Measurements from ENCODE around the gene POLR2J. TPM values are rescaled to one million over a fixed set of nuclear protein-coding genes. Genes with fewer than 3 reads are reported as not detected.
"Not testable (repeated sequence)": the region's sequence is repeated elsewhere in the genome, so short reads cannot be mapped to it uniquely, and the experiment has no call there.

POLR2J gene
- total RNA-seq, 2 donors from 2014 or later: 10.7 to 22.9 TPM

DNA sequence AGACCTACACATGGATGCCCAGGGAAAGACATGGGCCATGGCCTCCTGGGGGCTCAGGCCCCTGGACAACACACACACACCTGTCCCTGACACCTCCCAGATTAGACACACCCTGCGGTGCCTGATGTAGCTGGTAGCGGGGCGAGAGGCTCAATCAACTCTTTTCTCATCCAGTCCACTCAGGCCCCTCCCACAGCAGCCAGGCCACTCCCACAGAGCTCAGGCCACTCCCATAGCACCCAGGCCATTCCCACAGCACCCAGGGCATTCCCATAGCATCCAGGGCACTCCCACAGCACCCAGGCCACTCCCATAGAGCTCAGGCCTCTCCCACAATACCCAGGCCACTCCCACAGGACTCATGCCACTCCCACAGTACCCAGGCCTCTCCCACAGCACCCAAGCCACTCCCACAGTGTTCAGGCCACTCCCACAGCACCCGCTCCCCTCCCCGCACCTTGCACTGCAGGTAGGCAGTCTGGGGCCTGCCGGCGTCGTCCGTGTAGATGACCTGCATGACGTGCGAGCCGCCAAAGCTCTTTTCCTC lies 11.9 kb upstream of the POLR2J start:
- H3K27ac ChIP-seq; H3K4me3 ChIP-seq; H3K9me3 ChIP-seq; ATAC-seq (ENCODE audit: insufficient number of reproducible peaks, low FRiP score, low read depth); H3K27me3 ChIP-seq (replicated peaks; ENCODE audit: insufficient read depth); H3K4me1 ChIP-seq (ENCODE audit: control insufficient read depth in 1 of 2, low read depth in 2 of 2); H3K36me3 ChIP-seq; DNase-seq (ENCODE audit: low spot score): not testable (repeated sequence)

DNA sequence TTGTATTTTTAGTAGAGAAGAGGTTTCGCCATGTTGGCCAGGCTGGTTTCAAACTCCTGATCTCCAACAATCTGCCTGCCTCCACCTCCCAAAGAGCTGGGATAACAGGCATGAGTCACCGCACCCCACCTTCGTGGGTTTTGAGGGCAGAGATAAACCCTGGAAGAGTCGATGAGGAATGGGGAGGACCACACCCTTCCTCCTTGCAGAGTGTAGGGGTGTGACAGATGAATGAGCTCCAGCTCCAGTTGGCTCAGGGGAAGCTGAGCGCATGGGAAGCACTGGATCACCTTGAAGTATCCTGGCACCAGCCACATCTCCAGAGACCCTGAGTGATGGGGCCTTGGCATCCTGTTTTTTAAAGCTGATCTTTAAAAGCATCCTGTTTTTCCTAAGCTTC lies 5.6 kb upstream of the POLR2J start:
- H3K36me3 ChIP-seq; ATAC-seq (ENCODE audit: insufficient number of reproducible peaks, low FRiP score, low read depth); H3K4me1 ChIP-seq (ENCODE audit: control insufficient read depth in 1 of 2, low read depth in 2 of 2); DNase-seq (ENCODE audit: low spot score); H3K9me3 ChIP-seq; H3K27me3 ChIP-seq (replicated peaks; ENCODE audit: insufficient read depth); H3K4me3 ChIP-seq; H3K27ac ChIP-seq: not testable (repeated sequence)

DNA sequence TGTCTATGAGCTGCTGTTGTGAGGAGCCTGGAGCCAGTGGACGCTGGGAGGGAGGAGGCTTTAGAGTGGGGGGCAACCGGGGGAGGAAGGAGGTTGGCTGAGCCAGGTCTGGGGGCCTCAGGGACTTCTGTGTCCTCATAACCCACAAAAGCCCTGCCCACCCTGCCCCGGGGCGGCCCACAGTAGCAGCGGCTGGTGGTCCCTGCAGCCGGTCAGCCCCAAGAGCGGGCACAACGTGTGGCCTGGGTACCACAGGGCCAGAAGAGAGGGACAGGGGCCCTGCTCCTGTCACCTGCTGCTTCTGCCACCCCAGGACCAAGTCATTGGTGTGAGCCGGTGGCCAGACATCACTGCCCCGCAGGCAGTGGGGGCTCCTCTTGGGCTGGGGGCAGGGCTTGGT lies 3.2 kb upstream of the POLR2J start:
- H3K4me3 ChIP-seq; H3K27ac ChIP-seq; H3K27me3 ChIP-seq (replicated peaks; ENCODE audit: insufficient read depth); ATAC-seq (ENCODE audit: insufficient number of reproducible peaks, low FRiP score, low read depth); H3K36me3 ChIP-seq; H3K9me3 ChIP-seq; H3K4me1 ChIP-seq (ENCODE audit: control insufficient read depth in 1 of 2, low read depth in 2 of 2); DNase-seq (ENCODE audit: low spot score): not testable (repeated sequence)

DNA sequence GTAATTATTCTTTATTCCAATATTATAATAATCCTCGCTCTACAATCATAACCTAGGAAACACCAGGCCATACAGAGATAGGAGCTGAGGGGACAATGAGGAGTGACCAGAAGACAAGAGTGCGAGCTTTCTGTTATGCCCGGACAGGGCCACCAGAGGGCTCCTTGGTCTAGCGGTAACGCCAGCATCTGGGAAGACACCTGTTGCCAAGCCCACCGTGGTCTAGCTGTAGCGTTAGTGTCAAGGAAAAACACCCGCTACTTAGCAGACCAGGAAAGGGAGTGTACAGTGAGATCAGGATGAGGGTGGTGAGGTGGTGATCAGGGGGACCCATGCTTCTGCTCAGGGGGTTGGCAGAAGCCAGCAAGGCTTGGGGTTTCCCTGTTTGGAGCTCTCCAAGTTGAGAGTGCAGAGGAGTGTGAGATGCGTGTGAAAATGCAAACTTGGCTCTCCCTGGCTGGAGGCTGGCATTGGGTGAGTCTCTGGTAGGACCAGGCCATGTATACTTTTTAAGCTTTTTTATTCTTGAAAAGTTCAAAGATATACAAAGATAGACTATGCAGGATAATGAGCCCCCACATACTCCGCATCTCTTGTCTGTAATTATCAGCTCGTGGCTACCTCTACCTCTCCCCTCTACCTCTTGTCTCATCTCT lies 1.4 kb upstream of the POLR2J start:
- H3K4me3 ChIP-seq; H3K36me3 ChIP-seq; H3K4me1 ChIP-seq (ENCODE audit: control insufficient read depth in 1 of 2, low read depth in 2 of 2); ATAC-seq (ENCODE audit: insufficient number of reproducible peaks, low FRiP score, low read depth); H3K27me3 ChIP-seq (replicated peaks; ENCODE audit: insufficient read depth); H3K27ac ChIP-seq; H3K9me3 ChIP-seq: not testable (repeated sequence)
- peak; percentile 1 for DNase-seq (ENCODE audit: low spot score)

DNA sequence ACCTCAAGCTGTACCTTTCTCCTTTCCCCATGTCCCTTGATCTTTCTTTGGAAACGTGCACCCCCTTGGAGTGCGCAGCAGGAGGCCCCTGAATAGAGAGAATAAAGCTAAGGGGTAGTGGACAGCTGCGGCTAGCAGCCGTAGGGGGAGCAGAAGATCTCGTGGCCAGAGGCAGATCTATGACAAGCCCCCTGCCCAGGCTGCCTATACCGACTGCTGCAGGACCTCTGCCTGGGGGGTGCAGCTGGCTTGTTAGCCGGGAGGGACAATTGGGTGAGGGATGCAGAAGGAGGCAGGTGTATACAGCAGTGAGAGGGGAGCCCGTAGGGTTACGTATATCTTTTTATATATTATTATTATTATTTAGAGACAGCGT lies 475 bp upstream of the POLR2J start:
- H3K36me3 ChIP-seq; H3K4me3 ChIP-seq; H3K27me3 ChIP-seq (replicated peaks; ENCODE audit: insufficient read depth); H3K9me3 ChIP-seq; H3K4me1 ChIP-seq (ENCODE audit: control insufficient read depth in 1 of 2, low read depth in 2 of 2); ATAC-seq (ENCODE audit: insufficient number of reproducible peaks, low FRiP score, low read depth); H3K27ac ChIP-seq; DNase-seq (ENCODE audit: low spot score): not testable (repeated sequence)

DNA sequence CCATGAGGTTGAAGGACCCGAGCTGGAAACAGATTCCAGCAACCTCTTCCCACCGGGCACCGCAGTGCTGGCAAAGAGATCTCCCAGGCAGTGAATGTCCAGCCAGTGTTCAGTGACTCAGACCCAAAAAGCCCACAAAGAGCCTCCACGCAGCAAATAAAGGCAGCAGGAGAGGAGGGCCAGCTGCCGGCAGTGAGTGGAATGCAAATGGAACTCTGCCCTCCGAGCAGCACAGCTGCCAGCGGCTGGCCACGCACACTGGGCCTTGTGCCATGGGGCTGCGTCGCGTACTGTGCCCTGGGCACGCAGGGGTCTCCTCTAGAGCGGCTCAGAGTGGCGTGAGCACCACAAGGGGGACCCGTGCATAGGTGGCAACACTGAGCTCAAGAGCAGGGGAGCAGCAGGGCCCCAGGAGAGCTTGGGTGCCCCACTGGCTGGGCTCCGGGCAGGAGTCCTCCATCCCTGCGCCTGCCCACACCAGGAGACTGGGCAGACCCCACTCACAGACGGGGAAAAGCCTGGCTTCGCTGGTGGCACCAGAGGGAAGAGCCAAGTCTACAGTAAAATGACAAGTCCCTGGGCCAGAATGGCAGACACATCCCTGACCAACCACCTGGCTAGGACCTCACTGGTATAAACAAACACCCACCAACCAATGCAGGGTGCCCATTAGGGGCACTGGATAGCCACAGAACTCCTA lies 3.8 kb downstream of the POLR2J start:
- peaks cover 10% of the 10 kb centered on the region for H3K36me3 ChIP-seq
- not testable (repeated sequence) for H3K27me3 ChIP-seq (replicated peaks; ENCODE audit: insufficient read depth); H3K4me3 ChIP-seq; ATAC-seq (ENCODE audit: insufficient number of reproducible peaks, low FRiP score, low read depth); DNase-seq (ENCODE audit: low spot score); H3K9me3 ChIP-seq
- peaks cover 0 to 14% of the 10 kb centered on the region in 2 donors for H3K4me1 ChIP-seq (ENCODE audit: control insufficient read depth in 1 of 2, low read depth in 2 of 2)
- H3K27ac ChIP-seq: peak overlapping the region in 1 of 2 donors; percentile 43

DNA sequence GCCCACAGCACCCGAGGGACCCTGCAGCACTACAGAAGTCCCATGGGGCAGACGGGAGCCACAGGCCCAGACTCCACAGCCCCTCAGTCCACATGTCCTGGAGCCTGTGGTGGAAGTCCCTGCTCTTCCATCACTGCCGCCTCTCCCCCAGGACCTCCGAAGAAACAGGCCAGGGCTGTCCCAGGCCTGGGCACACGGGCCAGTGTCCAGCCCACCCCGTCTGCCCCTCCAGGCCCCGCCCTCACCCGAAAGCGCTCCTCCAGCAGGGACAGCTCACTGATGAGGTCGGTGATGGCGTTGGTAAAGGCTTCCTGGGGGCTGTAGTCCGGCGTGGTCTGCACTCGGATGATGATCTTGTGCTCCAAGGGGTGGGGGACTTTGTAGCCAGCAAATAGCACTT lies 4.6 kb downstream of the POLR2J start:
- H3K4me3 ChIP-seq; H3K9me3 ChIP-seq; H3K27ac ChIP-seq; ATAC-seq (ENCODE audit: insufficient number of reproducible peaks, low FRiP score, low read depth); DNase-seq (ENCODE audit: low spot score); H3K27me3 ChIP-seq (replicated peaks; ENCODE audit: insufficient read depth): not testable (repeated sequence)
- H3K36me3 ChIP-seq: peaks cover 13% of the 10 kb centered on the region
- H3K4me1 ChIP-seq (ENCODE audit: control insufficient read depth in 1 of 2, low read depth in 2 of 2): peaks cover 0 to 14% of the 10 kb centered on the region in 2 donors

DNA sequence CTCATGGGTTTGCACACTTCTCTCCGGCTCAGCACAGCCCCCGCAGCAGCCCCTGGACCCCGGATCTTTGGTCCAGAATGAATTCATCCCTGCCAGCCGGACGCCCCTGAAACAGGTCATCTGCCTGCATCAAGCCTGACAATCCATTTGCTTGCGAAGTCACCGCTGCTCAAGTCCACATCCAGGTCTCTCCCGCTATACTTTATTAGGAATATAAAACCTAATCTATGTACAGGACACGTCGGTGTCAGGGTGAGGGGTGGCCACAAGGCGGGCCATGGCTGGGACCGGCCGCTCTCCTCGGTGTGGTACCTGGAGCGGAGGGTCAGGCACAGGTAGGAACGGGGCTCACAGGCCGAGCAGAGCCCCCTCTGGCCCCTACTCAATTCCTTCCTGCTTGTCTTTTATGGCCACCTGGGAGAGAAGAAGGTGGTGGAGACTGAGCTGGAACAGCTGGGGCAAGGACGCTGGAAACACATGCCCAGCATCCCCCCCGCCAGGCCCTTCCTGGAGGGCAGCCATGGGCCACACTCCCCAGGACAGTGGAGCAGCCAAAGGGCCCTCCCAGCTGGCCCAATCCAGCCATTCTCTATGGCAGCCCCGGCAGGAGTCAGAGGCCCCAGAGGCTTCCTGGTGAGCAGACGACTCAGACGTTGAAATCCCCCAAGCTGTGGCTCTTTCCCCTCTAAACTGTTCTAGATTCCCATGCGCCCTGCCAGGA lies 5.3 kb downstream of the POLR2J start:
- no peak overlapping the region for H3K27ac ChIP-seq
- no peak overlapping the region for H3K4me3 ChIP-seq
- H3K4me1 ChIP-seq (ENCODE audit: control insufficient read depth in 1 of 2, low read depth in 2 of 2): peaks cover 0 to 14% of the 10 kb centered on the region in 2 donors
- no peaks in the 10 kb centered on the region for H3K9me3 ChIP-seq
- ATAC-seq (ENCODE audit: insufficient number of reproducible peaks, low FRiP score, low read depth) (no peak), DNase-seq (ENCODE audit: low spot score) (no peak)
- peaks cover 13% of the 10 kb centered on the region for H3K36me3 ChIP-seq
- no peaks in the 10 kb centered on the region for H3K27me3 ChIP-seq (replicated peaks; ENCODE audit: insufficient read depth)
- TF ChIP-seq, protein P1, sequence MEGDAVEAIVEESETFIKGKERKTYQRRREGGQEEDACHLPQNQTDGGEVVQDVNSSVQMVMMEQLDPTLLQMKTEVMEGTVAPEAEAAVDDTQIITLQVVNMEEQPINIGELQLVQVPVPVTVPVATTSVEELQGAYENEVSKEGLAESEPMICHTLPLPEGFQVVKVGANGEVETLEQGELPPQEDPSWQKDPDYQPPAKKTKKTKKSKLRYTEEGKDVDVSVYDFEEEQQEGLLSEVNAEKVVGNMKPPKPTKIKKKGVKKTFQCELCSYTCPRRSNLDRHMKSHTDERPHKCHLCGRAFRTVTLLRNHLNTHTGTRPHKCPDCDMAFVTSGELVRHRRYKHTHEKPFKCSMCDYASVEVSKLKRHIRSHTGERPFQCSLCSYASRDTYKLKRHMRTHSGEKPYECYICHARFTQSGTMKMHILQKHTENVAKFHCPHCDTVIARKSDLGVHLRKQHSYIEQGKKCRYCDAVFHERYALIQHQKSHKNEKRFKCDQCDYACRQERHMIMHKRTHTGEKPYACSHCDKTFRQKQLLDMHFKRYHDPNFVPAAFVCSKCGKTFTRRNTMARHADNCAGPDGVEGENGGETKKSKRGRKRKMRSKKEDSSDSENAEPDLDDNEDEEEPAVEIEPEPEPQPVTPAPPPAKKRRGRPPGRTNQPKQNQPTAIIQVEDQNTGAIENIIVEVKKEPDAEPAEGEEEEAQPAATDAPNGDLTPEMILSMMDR (IDR thresholded peaks at IDR 0.05): no peak

Data from thoracic aorta (tissue), 2 donors.